HG02973 (cell line): ENCODE results near the gene CNNM2.
"Not testable (repeated sequence)": the region's sequence is repeated elsewhere in the genome, so short reads cannot be mapped to it uniquely, and the experiment has no call there.

Experiments
- ATAC-seq: cut with Tn5 transposase; IDR thresholded peaks from one replicate; pipeline ENCODE4 v1.9.1; 2021; ENCODE audit warnings: moderate library complexity; ENCODE audit not compliant: unreplicated experiment

CNNM2 gene

GRCh38 chr10:102923601-102924000 lies 5.5 kb downstream of the CNNM2 start:
- ATAC-seq = no peak

- ATAC-seq = no peak
Observed at GRCh38 chr10:102926842-102927241, 8.7 kb downstream of the CNNM2 start.

DNA sequence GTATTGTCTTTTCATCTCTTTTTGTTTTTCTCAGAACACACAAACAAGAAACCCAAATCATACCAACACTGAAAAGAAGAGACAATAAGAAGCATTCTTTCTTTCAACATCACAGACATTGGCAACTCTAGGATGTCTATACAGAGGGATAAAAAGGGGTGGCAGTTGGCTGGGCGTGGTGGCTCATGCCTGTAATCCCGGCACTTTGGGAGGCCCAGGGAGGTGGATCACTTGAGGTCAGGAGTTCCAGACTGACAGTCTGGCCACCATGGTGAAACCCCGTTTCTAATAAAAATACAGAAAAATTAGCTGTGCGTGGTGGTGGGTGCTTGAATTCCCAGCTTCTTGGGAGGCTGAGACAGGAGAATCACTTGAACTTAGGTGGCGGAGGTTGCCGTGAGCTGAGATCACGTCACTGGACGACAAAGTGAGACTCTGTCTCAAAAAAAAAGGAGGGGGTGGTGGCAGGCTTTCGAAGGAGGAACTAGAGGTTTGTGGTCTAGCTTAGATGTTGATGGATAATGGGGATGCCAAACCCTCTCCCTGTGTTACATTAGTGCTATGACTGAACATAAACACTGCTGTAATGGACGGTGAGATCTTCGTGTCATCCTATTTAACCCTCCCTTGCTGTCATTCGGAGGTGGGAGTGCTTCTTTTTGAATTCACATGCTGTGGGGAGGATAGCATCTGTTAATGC lies 9.4 kb downstream of the CNNM2 start:
- no peak for ATAC-seq

DNA sequence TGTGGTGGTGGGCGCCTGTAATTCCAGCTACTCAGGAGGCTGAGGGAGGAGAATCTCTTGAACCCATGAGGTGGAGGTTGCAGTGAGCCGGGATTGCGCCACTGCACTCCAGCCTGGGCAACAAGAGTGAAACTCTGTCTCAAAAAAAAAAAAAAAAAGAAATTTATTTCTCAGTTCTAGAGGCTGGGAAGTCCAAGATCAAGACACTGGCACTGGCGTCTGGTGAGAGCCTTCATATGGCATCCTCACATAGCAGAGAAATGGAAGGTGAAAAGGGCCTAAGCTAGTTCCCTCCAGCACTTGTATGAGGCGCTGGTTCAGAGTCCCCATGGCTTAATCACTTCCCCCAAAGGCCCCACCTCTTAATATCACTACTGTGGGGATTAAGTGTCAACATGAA lies 10.3 kb downstream of the CNNM2 start:
- ATAC-seq = not testable (repeated sequence)

DNA sequence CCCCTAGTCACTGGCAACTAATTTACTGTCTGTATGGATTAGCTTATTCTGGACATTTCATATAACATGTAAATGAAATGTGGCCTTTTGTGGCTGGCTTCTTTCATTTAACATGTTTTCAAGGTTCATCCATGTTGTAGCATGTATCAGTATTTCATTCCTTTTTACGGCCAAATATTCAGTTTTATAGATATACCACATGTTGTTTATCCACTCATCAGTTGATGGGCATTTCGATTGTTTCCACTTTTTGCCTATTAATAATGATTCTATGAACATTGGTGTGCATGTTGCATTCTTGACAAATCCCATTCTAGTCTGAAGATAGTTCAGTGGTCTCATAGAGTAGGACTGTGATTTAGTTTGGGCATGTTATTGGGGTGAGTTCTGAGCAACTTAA lies 12.6 kb downstream of the CNNM2 start:
- no peak for ATAC-seq

DNA sequence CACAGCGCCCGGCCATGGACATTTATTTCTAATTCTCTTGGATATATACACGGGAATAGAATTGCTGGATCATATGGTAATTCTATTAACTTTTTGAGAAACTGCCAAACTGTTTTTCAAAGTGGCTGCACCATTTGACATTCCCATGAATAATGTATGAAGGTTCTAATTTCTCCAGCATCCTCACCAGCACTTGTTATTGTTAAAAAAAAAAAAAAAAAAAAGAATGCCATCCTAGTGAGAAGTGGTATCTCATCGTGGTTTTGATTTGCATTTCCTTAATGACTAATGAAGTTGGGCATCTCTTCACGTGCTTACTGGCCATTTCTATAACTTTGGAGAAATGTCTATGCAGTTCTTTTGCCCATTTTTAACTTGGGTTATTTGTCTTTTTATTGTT lies 13.5 kb downstream of the CNNM2 start:
- ATAC-seq = no peak

- ATAC-seq = no peak
Observed at GRCh38 chr10:102935505-102935904, 17.4 kb downstream of the CNNM2 start.

GRCh38 chr10:102935939-102936605 lies 18.0 kb downstream of the CNNM2 start:
- no peak for ATAC-seq

DNA sequence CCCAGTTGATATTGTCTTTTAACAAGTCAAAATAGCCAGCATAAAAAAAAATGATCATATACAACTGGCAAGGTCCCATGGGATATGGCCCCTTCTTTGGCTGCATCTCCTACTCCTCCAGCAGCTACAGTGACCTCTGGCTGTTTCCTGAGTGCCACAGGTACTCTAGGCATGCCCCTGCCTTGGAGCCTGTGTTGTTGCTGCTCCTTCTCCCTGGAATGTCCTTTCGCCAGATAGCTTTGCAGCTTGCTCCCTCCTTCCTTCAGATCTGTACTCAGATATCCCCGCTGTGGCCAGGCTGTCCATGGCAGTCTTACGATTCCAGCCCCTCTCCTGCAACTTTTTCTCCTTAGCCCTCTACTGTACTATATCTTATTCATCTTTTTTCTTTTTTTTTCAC lies 23.3 kb downstream of the CNNM2 start:
- ATAC-seq = no peak

DNA sequence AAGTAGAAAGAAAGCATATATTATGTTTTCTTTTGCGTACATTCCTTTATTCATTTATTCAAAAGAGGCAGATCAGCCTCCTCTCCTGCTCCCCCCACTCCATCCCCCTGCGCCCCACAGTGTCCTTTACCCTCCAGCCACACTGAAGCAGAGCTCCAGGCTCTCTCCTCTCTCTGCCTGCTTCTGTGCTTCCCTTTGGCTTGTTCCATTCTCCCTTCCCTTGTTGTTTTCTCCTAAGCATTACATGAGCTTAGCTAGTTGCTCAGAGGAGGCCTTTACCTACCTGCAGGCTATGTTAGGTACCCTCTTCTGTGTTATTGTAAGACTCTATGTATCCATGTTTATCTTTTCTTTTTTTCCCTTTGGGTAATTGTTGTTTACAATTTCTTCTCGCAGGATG lies 27.4 kb downstream of the CNNM2 start:
- ATAC-seq = no peak

GRCh38 chr10:102945962-102946361 lies 27.9 kb downstream of the CNNM2 start:
- ATAC-seq = no peak

DNA sequence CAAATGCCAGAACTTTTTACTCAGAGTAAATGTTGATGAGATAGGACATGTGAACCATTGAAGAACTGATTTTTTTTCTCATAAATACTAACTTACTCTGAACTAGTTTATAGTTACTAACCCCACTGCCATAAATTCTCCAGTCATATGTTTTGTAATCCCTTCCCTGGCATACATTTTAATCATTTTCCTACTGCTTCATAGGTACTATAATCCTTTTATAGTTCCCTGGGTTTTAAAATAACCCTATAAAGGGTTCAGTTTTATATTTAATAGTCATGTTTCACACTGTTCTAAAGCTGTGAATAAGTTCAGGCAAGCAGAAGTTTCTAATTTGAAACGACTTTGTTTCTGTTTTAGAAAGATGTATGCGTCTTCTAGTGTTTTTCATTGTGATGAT lies 28.9 kb downstream of the CNNM2 start:
- no peak for ATAC-seq

DNA sequence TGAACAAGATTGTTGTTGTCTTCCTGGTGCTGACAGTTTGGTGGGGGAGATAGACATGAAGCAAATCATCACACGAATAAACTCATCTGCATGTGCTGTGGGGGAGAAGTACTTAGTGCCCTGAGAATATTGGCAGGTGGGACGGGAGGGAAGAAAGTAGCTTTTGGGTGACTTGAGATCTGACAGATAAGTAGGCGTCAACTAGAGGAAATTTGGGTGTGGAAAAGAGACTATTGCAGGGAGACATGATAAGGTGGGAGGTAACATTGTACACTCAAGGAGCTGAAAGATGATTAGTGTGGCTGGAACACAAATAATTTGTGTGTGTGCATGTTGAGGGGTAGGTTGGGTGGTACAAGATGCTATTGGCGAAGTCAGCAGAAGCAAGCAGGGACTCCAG lies 30.1 kb downstream of the CNNM2 start:
- no peak for ATAC-seq

DNA sequence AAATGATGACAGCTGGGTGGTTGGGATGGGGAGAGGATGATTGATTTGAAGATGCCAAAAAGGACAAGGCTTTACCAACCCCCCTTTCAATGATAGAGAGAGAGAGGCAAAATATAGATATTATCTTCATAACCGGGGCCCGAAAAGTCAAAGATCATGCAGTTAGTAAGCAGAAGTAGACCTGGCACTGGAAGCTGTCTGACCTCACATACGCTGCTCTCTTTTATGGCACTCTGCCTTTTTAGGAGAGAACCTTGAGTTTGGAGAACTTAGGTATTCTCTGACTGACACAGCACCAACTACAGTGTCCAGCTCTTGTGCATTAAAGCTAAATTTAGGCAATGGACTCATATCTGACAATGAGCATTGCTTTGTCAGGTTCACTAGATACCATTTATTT lies 30.7 kb downstream of the CNNM2 start:
- no peak for ATAC-seq

- no peak for ATAC-seq
Observed at GRCh38 chr10:102949916-102950315, 31.8 kb downstream of the CNNM2 start.

- no peak for ATAC-seq
Observed at GRCh38 chr10:102951316-102951715, 33.2 kb downstream of the CNNM2 start.

DNA sequence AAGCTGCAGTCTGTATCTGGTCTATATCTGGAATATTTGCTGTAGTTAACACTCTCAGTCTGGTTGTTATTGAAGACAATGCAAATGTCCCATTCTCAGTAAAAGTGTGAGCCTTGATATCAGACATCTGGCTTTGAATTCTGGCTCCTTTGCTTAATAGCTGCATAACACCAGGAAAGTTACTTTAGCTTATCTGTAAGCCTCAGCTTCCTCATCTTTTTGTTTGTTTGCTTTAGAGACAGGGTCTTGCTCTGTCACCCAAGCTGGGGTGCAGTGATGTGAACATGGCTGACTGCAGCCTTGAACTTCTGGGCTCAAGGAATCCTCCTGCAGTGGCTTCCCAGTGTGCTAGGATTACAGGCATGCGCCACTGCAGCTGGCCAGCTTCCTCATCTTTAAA lies 41.3 kb downstream of the CNNM2 start:
- no peak for ATAC-seq

- no peak for ATAC-seq
Observed at GRCh38 chr10:102960157-102960556, 42.1 kb downstream of the CNNM2 start.

GRCh38 chr10:102962267-102962666 lies 44.2 kb downstream of the CNNM2 start:
- no peak for ATAC-seq

DNA sequence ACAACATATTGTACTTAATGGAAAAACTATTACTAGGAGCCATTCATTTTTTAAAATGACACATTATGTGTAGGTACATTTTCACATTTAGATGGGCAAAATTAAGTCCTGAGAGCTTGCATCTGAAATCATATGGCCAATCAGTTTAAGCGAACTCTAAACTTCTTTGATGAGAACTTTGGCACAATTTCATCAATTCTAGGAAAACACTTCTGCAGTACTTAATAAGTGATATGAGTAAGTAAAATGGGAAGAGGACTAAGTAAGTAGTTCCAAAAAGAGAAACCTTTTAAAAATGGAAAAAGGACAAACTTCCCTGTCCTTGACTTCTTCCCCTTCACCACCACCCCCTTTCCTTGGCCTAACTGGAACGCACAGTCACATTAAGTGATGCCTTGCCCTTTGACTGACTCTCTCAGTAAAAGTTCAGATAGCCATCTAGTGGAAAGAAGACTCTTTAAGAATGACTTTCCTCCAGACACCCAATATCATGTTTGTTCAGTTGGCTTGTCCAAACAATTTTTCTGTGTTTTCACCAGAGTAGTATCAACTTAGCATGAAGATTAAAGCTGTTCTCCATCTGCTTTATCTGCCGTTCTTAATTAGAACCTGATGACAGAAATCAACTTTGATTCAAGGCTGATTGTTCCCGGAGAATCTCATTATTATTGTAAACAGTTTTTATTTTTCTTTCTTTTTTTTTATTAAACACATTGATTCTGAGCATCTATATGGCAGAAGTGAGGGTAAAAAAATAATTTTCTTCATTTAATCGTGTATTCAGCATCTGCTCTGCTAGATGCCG lies 45.1 kb downstream of the CNNM2 start:
- ATAC-seq = no peak

DNA sequence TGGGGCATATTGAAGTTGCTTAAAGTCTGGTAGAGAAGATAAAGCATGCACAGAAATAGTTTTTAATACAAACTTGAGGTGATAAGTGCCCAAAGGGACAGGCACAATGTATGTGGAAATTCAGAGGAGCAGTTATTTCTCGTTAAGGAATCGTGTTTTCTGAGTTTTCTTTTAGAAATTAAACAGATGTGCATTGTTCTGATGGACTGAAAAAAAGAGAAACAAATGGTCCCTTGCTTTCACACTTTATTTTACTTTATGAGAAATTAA lies 45.6 kb downstream of the CNNM2 start:
- no peak for ATAC-seq

GRCh38 chr10:102964064-102964463 lies 46.0 kb downstream of the CNNM2 start:
- ATAC-seq = not testable (repeated sequence)
